ENCODE data around the gene TOR2A.

Gene TOR2A

GRCh38 chr9:127712867-127713266 is 22.2 kb downstream of the TOR2A start:
- peaks cover 13% of the 10 kb centered on the region for H3K4me1 Mint-ChIP-seq
- H3K27me3 Mint-ChIP-seq: no peaks in the 10 kb centered on the region
- no peak for DNase-seq (ENCODE audit: low spot score in 2 of 2)
- H3K4me3 Mint-ChIP-seq: no peak overlapping the region
- no peaks in the 10 kb centered on the region for H3K36me3 Mint-ChIP-seq
- ATAC-seq (ENCODE audit: low read depth): no peak
- no peaks in the 10 kb centered on the region for H3K9me3 Mint-ChIP-seq
- H3K27ac Mint-ChIP-seq: peak overlapping the region; percentile 59

GRCh38 chr9:127712371-127712770 is 22.7 kb downstream of the TOR2A start:
- peak overlapping the region; percentile 59 for H3K27ac Mint-ChIP-seq
- no peak for ATAC-seq (ENCODE audit: low read depth)
- no peak overlapping the region for H3K4me3 Mint-ChIP-seq
- no peak for DNase-seq (ENCODE audit: low spot score in 2 of 2)
- H3K9me3 Mint-ChIP-seq: no peaks in the 10 kb centered on the region
- H3K4me1 Mint-ChIP-seq: peaks cover 15% of the 10 kb centered on the region
- H3K36me3 Mint-ChIP-seq: no peaks in the 10 kb centered on the region
- H3K27me3 Mint-ChIP-seq: no peaks in the 10 kb centered on the region

GRCh38 chr9:127711831-127712274 is 23.2 kb downstream of the TOR2A start:
- H3K27ac Mint-ChIP-seq: no peak overlapping the region
- no peak for DNase-seq (ENCODE audit: low spot score in 2 of 2)
- H3K4me1 Mint-ChIP-seq: peaks cover 15% of the 10 kb centered on the region
- no peak overlapping the region for H3K4me3 Mint-ChIP-seq
- no peak for ATAC-seq (ENCODE audit: low read depth)
- H3K9me3 Mint-ChIP-seq: no peaks in the 10 kb centered on the region
- H3K27me3 Mint-ChIP-seq: no peaks in the 10 kb centered on the region
- H3K36me3 Mint-ChIP-seq: no peaks in the 10 kb centered on the region

- Mint-ChIP-seq H3K4me3 (no peak overlapping the region), H3K9me3 (no peaks in the 10 kb centered on the region), H3K27me3 (no peaks in the 10 kb centered on the region), H3K4me1 (peaks cover 15% of the 10 kb centered on the region), H3K27ac (no peak overlapping the region), H3K36me3 (no peaks in the 10 kb centered on the region)
- no peak for ATAC-seq (ENCODE audit: low read depth)
- no peak for DNase-seq (ENCODE audit: low spot score in 2 of 2)
These were observed 23.8 kb downstream of the TOR2A start for GRCh38 chr9:127711226-127711701.

- no peak overlapping the region for H3K27ac Mint-ChIP-seq
These were observed 24.8 kb downstream of the TOR2A start for GRCh38 chr9:127710204-127710783.

GRCh38 chr9:127708952-127709587 is 26.0 kb downstream of the TOR2A start:
- DNase-seq (ENCODE audit: low spot score in 2 of 2) (no peak), ATAC-seq (ENCODE audit: low read depth) (no peak)
- no peaks in the 10 kb centered on the region for H3K36me3 Mint-ChIP-seq
- no peak overlapping the region for H3K4me3 Mint-ChIP-seq
- peaks cover 7% of the 10 kb centered on the region for H3K4me1 Mint-ChIP-seq
- no peak overlapping the region for H3K27ac Mint-ChIP-seq
- peaks cover 2% of the 10 kb centered on the region for H3K27me3 Mint-ChIP-seq
- no peaks in the 10 kb centered on the region for H3K9me3 Mint-ChIP-seq

More at GRCh38 chr9:127710204-127710783, 24.8 kb downstream of the TOR2A start:
- Mint-ChIP-seq H3K36me3 (no peaks in the 10 kb centered on the region), H3K27me3 (no peaks in the 10 kb centered on the region), H3K4me3 (no peak overlapping the region), H3K4me1 (peaks cover 10% of the 10 kb centered on the region), H3K9me3 (no peaks in the 10 kb centered on the region)
- DNase-seq (ENCODE audit: low spot score in 2 of 2): no peak
- no peak for ATAC-seq (ENCODE audit: low read depth)

GRCh38 chr9:127707766-127708165 is 27.3 kb downstream of the TOR2A start:
- Mint-ChIP-seq H3K27me3 (peaks cover 2% of the 10 kb centered on the region), H3K36me3 (no peaks in the 10 kb centered on the region), H3K27ac (no peak overlapping the region), H3K9me3 (no peaks in the 10 kb centered on the region), H3K4me3 (no peak overlapping the region), H3K4me1 (peaks cover 9% of the 10 kb centered on the region)
- ATAC-seq (ENCODE audit: low read depth) (peak; percentile 82), DNase-seq (ENCODE audit: low spot score in 2 of 2) (no peak)

- Mint-ChIP-seq H3K27me3 (peaks cover 2% of the 10 kb centered on the region), H3K4me3 (no peak within 1 kb of the TSS), H3K9me3 (no peaks in the 10 kb centered on the region)
These were observed 28.3 kb downstream of the TOR2A start, which contains the start of gene CFAP157 for GRCh38 chr9:127706836-127707241. Gene CFAP157, plus strand, starts transcription at chr9:127706988. Its CDS starts 44 bp downstream, at chr9:127707032.

GRCh38 chr9:127705577-127706379 is 29.3 kb downstream of the TOR2A start:
- Mint-ChIP-seq H3K36me3 (no peaks in the 10 kb centered on the region), H3K4me3 (no peak overlapping the region), H3K4me1 (peaks cover 5% of the 10 kb centered on the region), H3K27me3 (peaks cover 2% of the 10 kb centered on the region), H3K9me3 (no peaks in the 10 kb centered on the region), H3K27ac (no peak overlapping the region)
- no peak for ATAC-seq (ENCODE audit: low read depth)
- no peak for DNase-seq (ENCODE audit: low spot score in 2 of 2)

More at GRCh38 chr9:127706836-127707241, 28.3 kb downstream of the TOR2A start, which contains the start of gene CFAP157:
- ATAC-seq (ENCODE audit: low read depth): no peak
- Mint-ChIP-seq H3K4me1 (peaks cover 9% of the 10 kb centered on the region), H3K36me3 (no peaks in the 10 kb centered on the region), H3K27ac (no peak within 1 kb of the TSS)
- DNase-seq (ENCODE audit: low spot score in 2 of 2): no peak

GRCh38 chr9:127703289-127703946 is 31.7 kb downstream of the TOR2A start:
- Mint-ChIP-seq H3K36me3 (no peaks in the 10 kb centered on the region), H3K4me1 (peaks cover 17% of the 10 kb centered on the region), H3K4me3 (no peak overlapping the region), H3K27me3 (peaks cover 2% of the 10 kb centered on the region), H3K27ac (no peak overlapping the region), H3K9me3 (no peaks in the 10 kb centered on the region)
- DNase-seq (ENCODE audit: low spot score in 2 of 2): no peak
- no peak for ATAC-seq (ENCODE audit: low read depth)

GRCh38 chr9:127700594-127701255 is 34.4 kb downstream of the TOR2A start:
- DNase-seq (ENCODE audit: low spot score in 2 of 2): no peak
- no peaks in the 10 kb centered on the region for H3K36me3 Mint-ChIP-seq
- no peaks in the 10 kb centered on the region for H3K9me3 Mint-ChIP-seq
- no peak for ATAC-seq (ENCODE audit: low read depth)
- no peak overlapping the region for H3K4me3 Mint-ChIP-seq
- no peak overlapping the region for H3K27ac Mint-ChIP-seq
- peaks cover 2% of the 10 kb centered on the region for H3K27me3 Mint-ChIP-seq
- H3K4me1 Mint-ChIP-seq: peaks cover 15% of the 10 kb centered on the region

- Mint-ChIP-seq H3K36me3 (no peaks in the 10 kb centered on the region), H3K9me3 (no peaks in the 10 kb centered on the region), H3K4me1 (peaks cover 15% of the 10 kb centered on the region), H3K4me3 (peak overlapping the region; percentile 83), H3K27me3 (peaks cover 2% of the 10 kb centered on the region), H3K27ac (no peak overlapping the region)
- ATAC-seq (ENCODE audit: low read depth): no peak
- DNase-seq (ENCODE audit: low spot score in 2 of 2): no peak
These were observed 35.0 kb downstream of the TOR2A start for GRCh38 chr9:127700140-127700539.

- Mint-ChIP-seq H3K9me3 (no peaks in the 10 kb centered on the region), H3K36me3 (no peaks in the 10 kb centered on the region), H3K27me3 (no peaks in the 10 kb centered on the region), H3K4me1 (peaks cover 15% of the 10 kb centered on the region), H3K4me3 (peak overlapping the region; percentile 83), H3K27ac (peak overlapping the region; percentile 76)
- DNase-seq (ENCODE audit: low spot score in 2 of 2) (peak; percentile 74 to 77), ATAC-seq (ENCODE audit: low read depth) (peak; percentile 97)
These were observed 36.0 kb downstream of the TOR2A start for GRCh38 chr9:127698985-127699670.
